Measurements from ENCODE around the gene WFS1. TPM values are rescaled to one million over a fixed set of nuclear protein-coding genes. Genes with fewer than 3 reads are reported as not detected.

The WFS1 gene
- total RNA-seq, 1 donor from 2014 or later: 41.1 TPM

DNA sequence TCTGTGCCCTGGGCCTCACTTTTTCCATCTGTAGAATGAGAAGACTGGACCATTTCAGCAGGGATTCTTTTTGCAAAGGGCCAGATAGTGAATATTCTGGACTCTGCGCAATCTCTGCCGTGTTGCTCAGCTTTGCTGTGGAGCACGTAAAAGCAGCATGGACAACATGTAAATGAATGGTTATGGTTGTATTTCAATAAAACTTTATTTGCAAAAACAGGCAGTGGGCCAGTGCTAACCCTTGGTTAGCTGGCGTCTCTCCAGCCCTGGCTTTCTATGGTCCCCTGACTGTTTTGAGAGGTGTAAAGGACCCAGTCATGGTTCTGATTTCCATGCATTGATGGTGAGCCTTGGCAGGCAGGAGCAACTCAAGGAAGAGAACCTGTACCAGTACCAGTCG, 18.7 kb downstream of the WFS1 start:
- DNase-seq (ENCODE audit: extremely low spot score, unreplicated experiment): no peak
- H3K9me3 Mint-ChIP-seq: no peaks in the 10 kb centered on the region
- H3K36me3 Mint-ChIP-seq: peaks cover 4% of the 10 kb centered on the region
- H3K27ac Mint-ChIP-seq: no peak overlapping the region
- TF ChIP-seq, protein P1, sequence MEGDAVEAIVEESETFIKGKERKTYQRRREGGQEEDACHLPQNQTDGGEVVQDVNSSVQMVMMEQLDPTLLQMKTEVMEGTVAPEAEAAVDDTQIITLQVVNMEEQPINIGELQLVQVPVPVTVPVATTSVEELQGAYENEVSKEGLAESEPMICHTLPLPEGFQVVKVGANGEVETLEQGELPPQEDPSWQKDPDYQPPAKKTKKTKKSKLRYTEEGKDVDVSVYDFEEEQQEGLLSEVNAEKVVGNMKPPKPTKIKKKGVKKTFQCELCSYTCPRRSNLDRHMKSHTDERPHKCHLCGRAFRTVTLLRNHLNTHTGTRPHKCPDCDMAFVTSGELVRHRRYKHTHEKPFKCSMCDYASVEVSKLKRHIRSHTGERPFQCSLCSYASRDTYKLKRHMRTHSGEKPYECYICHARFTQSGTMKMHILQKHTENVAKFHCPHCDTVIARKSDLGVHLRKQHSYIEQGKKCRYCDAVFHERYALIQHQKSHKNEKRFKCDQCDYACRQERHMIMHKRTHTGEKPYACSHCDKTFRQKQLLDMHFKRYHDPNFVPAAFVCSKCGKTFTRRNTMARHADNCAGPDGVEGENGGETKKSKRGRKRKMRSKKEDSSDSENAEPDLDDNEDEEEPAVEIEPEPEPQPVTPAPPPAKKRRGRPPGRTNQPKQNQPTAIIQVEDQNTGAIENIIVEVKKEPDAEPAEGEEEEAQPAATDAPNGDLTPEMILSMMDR (conservative IDR thresholded peaks at IDR 0.05): no peak
- no peak overlapping the region for H3K4me3 Mint-ChIP-seq
- no peaks in the 10 kb centered on the region for H3K27me3 Mint-ChIP-seq
- no peaks in the 10 kb centered on the region for H3K4me1 Mint-ChIP-seq (ENCODE audit: unreplicated experiment)

DNA sequence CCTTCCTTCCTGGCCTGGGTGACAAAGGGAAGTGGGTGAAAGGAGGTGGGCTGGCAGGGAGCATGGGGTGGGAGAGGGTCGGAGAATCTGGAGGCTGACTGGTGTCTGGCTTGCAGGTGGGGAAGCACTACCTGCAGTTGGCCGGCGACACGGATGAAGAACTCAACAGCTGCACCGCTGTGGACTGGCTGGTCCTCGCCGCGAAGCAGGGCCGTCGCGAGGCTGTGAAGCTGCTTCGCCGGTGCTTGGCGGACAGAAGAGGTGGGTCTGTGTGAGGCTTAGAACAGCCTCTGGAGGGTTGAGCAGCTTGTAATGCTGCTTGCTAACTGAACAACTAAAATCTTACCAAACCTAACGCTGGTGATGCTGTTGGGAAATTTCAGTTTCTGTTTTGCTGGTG, 19.2 kb downstream of the WFS1 start:
- no peak overlapping the region for H3K4me3 Mint-ChIP-seq
- no peaks in the 10 kb centered on the region for H3K9me3 Mint-ChIP-seq
- H3K36me3 Mint-ChIP-seq: peaks cover 4% of the 10 kb centered on the region
- H3K27me3 Mint-ChIP-seq: no peaks in the 10 kb centered on the region
- no peak overlapping the region for H3K27ac Mint-ChIP-seq
- no peak for DNase-seq (ENCODE audit: extremely low spot score, unreplicated experiment)
- H3K4me1 Mint-ChIP-seq (ENCODE audit: unreplicated experiment): no peaks in the 10 kb centered on the region
- TF ChIP-seq, protein P1 (conservative IDR thresholded peaks at IDR 0.05): no peak

DNA sequence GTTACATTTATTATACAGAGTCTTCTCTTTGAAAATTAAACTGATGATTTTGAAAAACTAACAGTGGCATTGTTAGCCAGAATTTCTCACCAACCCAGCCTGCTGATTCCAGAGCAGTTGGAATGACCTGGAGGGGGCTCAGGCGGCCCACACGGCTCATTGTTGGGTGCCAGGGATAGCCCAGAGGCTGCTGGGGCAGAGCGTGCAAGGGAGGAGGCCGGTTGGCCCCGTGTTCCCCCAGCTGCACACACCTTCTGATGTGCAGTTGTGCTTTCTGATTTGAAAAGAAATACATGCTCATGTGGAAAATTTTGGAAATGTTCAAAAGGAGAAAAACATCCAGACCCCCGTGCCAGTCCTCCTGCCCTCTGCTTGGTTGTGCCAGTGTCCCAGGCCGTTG, 20.6 kb downstream of the WFS1 start:
- Mint-ChIP-seq H3K9me3 (no peaks in the 10 kb centered on the region), H3K4me3 (no peak overlapping the region), H3K4me1 (ENCODE audit: unreplicated experiment) (no peaks in the 10 kb centered on the region), H3K36me3 (peaks cover 9% of the 10 kb centered on the region), H3K27me3 (no peaks in the 10 kb centered on the region), H3K27ac (no peak overlapping the region)
- TF ChIP-seq, protein P1 (conservative IDR thresholded peaks at IDR 0.05): no peak
- DNase-seq (ENCODE audit: extremely low spot score, unreplicated experiment): no peak

DNA sequence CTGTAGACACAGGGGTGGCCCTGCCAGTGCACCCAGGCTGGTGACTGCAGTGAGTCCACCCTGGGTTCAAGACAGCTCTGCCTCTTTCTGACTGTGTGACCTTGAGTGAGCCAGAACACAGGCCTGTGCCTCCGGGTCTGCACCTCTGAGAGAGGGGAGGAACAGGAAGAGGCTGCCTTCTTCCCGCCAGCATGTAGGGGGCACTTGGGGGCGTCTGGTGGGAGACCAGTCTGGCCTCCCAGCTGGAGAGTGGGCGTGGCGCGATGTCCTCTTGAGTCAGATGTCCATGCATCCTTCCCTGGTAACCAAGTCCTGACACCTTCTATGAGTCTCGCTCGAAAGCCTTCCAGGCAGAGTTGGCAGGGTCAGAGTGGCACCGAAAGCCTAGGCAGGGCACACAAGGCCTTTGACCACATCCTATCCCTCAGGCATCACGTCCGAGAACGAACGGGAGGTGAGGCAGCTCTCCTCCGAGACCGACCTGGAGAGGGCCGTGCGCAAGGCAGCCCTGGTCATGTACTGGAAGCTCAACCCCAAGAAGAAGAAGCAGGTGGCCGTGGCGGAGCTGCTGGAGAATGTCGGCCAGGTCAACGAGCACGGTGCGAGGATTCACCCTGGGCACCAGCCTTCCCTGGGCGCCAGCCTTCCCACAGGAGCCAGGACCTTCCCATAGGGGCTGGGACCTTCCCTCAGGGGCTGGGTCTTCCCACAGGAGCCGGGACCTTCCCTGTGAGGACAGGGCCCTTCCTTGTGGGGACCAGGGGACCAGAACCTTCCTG, 21.3 kb downstream of the WFS1 start:
- Mint-ChIP-seq H3K27me3 (no peaks in the 10 kb centered on the region), H3K4me3 (no peak overlapping the region), H3K27ac (no peak overlapping the region), H3K9me3 (no peaks in the 10 kb centered on the region), H3K36me3 (peaks cover 9% of the 10 kb centered on the region), H3K4me1 (ENCODE audit: unreplicated experiment) (no peaks in the 10 kb centered on the region)
- TF ChIP-seq, protein P1 (conservative IDR thresholded peaks at IDR 0.05): no peak
- no peak for DNase-seq (ENCODE audit: extremely low spot score, unreplicated experiment)

DNA sequence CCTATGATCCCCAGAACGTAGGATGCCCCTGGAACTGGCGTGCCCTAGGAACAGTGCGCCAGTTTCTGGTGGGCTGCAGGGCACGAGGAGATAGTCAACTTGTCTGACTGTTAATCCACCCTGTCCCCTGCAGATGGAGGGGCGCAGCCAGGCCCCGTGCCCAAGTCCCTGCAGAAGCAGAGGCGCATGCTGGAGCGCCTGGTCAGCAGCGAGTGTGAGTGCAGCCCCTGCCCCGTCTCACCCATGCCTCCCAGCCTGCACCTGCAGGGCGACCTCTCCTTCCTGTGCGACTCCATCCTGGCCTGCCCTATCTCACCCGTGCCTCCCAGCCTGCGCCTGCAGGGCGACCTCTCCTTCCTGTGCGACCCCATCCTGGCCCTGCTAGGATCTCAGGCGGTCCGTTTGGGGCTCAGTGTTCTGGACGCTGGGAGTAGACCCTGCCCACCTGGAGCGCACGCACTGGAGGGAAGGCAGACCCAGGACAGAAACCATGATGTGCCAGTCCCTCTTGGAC, 22.2 kb downstream of the WFS1 start:
- DNase-seq (ENCODE audit: extremely low spot score, unreplicated experiment): no peak
- Mint-ChIP-seq H3K4me3 (no peak overlapping the region), H3K4me1 (ENCODE audit: unreplicated experiment) (no peaks in the 10 kb centered on the region), H3K27ac (no peak overlapping the region), H3K36me3 (peaks cover 9% of the 10 kb centered on the region), H3K9me3 (no peaks in the 10 kb centered on the region), H3K27me3 (no peaks in the 10 kb centered on the region)
- TF ChIP-seq, protein P1 (conservative IDR thresholded peaks at IDR 0.05): no peak
